Activated naive CD8-positive, alpha-beta T cell (primary cell): ENCODE results near the gene FAM83G.

ENCODE experiments used
- H3K27ac Mint-ChIP-seq: one replicate; pipeline ENCODE4 v1.8.0; 2021; ENCODE audit warnings: mixed read lengths
- H3K27me3 Mint-ChIP-seq: one replicate; pipeline ENCODE4 v1.8.0; 2021; ENCODE audit warnings: mixed read lengths
- H3K36me3 Mint-ChIP-seq: one replicate; pipeline ENCODE4 v1.8.0; 2021; ENCODE audit warnings: mixed read lengths
- H3K4me1 Mint-ChIP-seq: one replicate; pipeline ENCODE4 v1.8.0; 2021; ENCODE audit warnings: low read depth, mixed read lengths
- H3K4me3 Mint-ChIP-seq: one replicate; pipeline ENCODE4 v1.8.0; 2021; ENCODE audit warnings: mild to moderate bottlenecking, mixed read lengths
- H3K9me3 Mint-ChIP-seq: one replicate; pipeline ENCODE4 v1.8.0; 2021; ENCODE audit warnings: low read depth, mixed read lengths

The FAM83G gene

GRCh38 chr17:18991531-18992315, 12.8 kb downstream of the FAM83G start:
- H3K36me3 Mint-ChIP-seq, result peaks cover 13% of the 10 kb centered on the region
- H3K27ac Mint-ChIP-seq, result no peak overlapping the region
- H3K9me3 Mint-ChIP-seq, result peaks cover 3% of the 10 kb centered on the region
- H3K4me3 Mint-ChIP-seq, result no peak overlapping the region
- no peaks in the 10 kb centered on the region for H3K27me3 Mint-ChIP-seq
- H3K4me1 Mint-ChIP-seq, result peaks cover 36% of the 10 kb centered on the region

GRCh38 chr17:18990331-18990730, 14.2 kb downstream of the FAM83G start:
- H3K36me3 Mint-ChIP-seq, result peaks cover 9% of the 10 kb centered on the region
- H3K4me3 Mint-ChIP-seq, result no peak overlapping the region
- peaks cover 36% of the 10 kb centered on the region for H3K4me1 Mint-ChIP-seq
- peaks cover 2% of the 10 kb centered on the region for H3K9me3 Mint-ChIP-seq
- H3K27ac Mint-ChIP-seq, result no peak overlapping the region
- no peaks in the 10 kb centered on the region for H3K27me3 Mint-ChIP-seq

GRCh38 chr17:18988546-18989173, 15.9 kb downstream of the FAM83G start:
- Mint-ChIP-seq H3K9me3 (no peaks in the 10 kb centered on the region), H3K27ac (no peak overlapping the region), H3K4me1 (peaks cover 24% of the 10 kb centered on the region), H3K4me3 (no peak overlapping the region), H3K36me3 (peaks cover 8% of the 10 kb centered on the region), H3K27me3 (no peaks in the 10 kb centered on the region)

- Mint-ChIP-seq H3K27ac (no peak overlapping the region), H3K27me3 (no peaks in the 10 kb centered on the region), H3K36me3 (peaks cover 8% of the 10 kb centered on the region), H3K4me1 (peaks cover 18% of the 10 kb centered on the region), H3K4me3 (no peak overlapping the region), H3K9me3 (no peaks in the 10 kb centered on the region)
Observed at GRCh38 chr17:18987862-18988545, 16.6 kb downstream of the FAM83G start.

- no peak overlapping the region for H3K4me3 Mint-ChIP-seq
- no peaks in the 10 kb centered on the region for H3K9me3 Mint-ChIP-seq
- H3K27me3 Mint-ChIP-seq, result no peaks in the 10 kb centered on the region
- H3K27ac Mint-ChIP-seq, result no peak overlapping the region
- H3K4me1 Mint-ChIP-seq, result peaks cover 13% of the 10 kb centered on the region
- peaks cover 8% of the 10 kb centered on the region for H3K36me3 Mint-ChIP-seq
Observed at GRCh38 chr17:18987230-18987610, 17.3 kb downstream of the FAM83G start.

GRCh38 chr17:18986541-18987229, 17.9 kb downstream of the FAM83G start:
- Mint-ChIP-seq H3K4me1 (peaks cover 11% of the 10 kb centered on the region), H3K27me3 (no peaks in the 10 kb centered on the region), H3K36me3 (peaks cover 8% of the 10 kb centered on the region), H3K4me3 (no peak overlapping the region), H3K27ac (no peak overlapping the region), H3K9me3 (no peaks in the 10 kb centered on the region)

- Mint-ChIP-seq H3K4me1 (peaks cover 11% of the 10 kb centered on the region), H3K27ac (no peak overlapping the region), H3K4me3 (no peak overlapping the region), H3K27me3 (no peaks in the 10 kb centered on the region), H3K36me3 (peaks cover 8% of the 10 kb centered on the region), H3K9me3 (no peaks in the 10 kb centered on the region)
Observed at GRCh38 chr17:18985475-18985874, 19.1 kb downstream of the FAM83G start.

GRCh38 chr17:18984273-18985114, 20.1 kb downstream of the FAM83G start:
- peaks cover 11% of the 10 kb centered on the region for H3K4me1 Mint-ChIP-seq
- peaks cover 8% of the 10 kb centered on the region for H3K36me3 Mint-ChIP-seq
- no peak overlapping the region for H3K4me3 Mint-ChIP-seq
- no peaks in the 10 kb centered on the region for H3K9me3 Mint-ChIP-seq
- no peak overlapping the region for H3K27ac Mint-ChIP-seq
- H3K27me3 Mint-ChIP-seq, result no peaks in the 10 kb centered on the region

- no peaks in the 10 kb centered on the region for H3K27me3 Mint-ChIP-seq
- H3K4me3 Mint-ChIP-seq, result no peak overlapping the region
- H3K9me3 Mint-ChIP-seq, result no peaks in the 10 kb centered on the region
- H3K27ac Mint-ChIP-seq, result no peak overlapping the region
- no peaks in the 10 kb centered on the region for H3K36me3 Mint-ChIP-seq
- H3K4me1 Mint-ChIP-seq, result peaks cover 3% of the 10 kb centered on the region
Observed at GRCh38 chr17:18981642-18982424, 22.7 kb downstream of the FAM83G start.

GRCh38 chr17:18981335-18981641, 23.3 kb downstream of the FAM83G start:
- Mint-ChIP-seq H3K4me3 (no peak overlapping the region), H3K36me3 (no peaks in the 10 kb centered on the region), H3K27ac (no peak overlapping the region), H3K27me3 (no peaks in the 10 kb centered on the region), H3K9me3 (no peaks in the 10 kb centered on the region), H3K4me1 (peaks cover 1% of the 10 kb centered on the region)

- Mint-ChIP-seq H3K4me3 (no peak overlapping the region), H3K9me3 (no peaks in the 10 kb centered on the region), H3K27ac (no peak overlapping the region), H3K36me3 (no peaks in the 10 kb centered on the region), H3K27me3 (no peaks in the 10 kb centered on the region), H3K4me1 (no peaks in the 10 kb centered on the region)
Observed at GRCh38 chr17:18980682-18981334, 23.8 kb downstream of the FAM83G start.

GRCh38 chr17:18978655-18979054, 25.9 kb downstream of the FAM83G start:
- H3K4me3 Mint-ChIP-seq, result no peak overlapping the region
- H3K27me3 Mint-ChIP-seq, result no peaks in the 10 kb centered on the region
- peaks cover 3% of the 10 kb centered on the region for H3K4me1 Mint-ChIP-seq
- H3K9me3 Mint-ChIP-seq, result no peaks in the 10 kb centered on the region
- no peak overlapping the region for H3K27ac Mint-ChIP-seq
- no peaks in the 10 kb centered on the region for H3K36me3 Mint-ChIP-seq

GRCh38 chr17:18978050-18978449, 26.5 kb downstream of the FAM83G start:
- Mint-ChIP-seq H3K4me1 (peaks cover 3% of the 10 kb centered on the region), H3K27me3 (no peaks in the 10 kb centered on the region), H3K27ac (no peak overlapping the region), H3K4me3 (no peak overlapping the region), H3K36me3 (no peaks in the 10 kb centered on the region), H3K9me3 (no peaks in the 10 kb centered on the region)
